HCT116 (cell line): Measurements from ENCODE around the gene TMEM80. TPM values are rescaled to one million over a fixed set of nuclear protein-coding genes. Genes with fewer than 3 reads are reported as not detected.

Source experiments
- ATAC-seq: fragments of 200-7000 bp; cut with Tn5 transposase; 2 replicates; pipeline ENCODE4 v1.9.1; 2020; ENCODE audit warnings: mild to moderate bottlenecking, moderate library complexity
- BruUV-seq: library from RNA; stranded (reverse); fragments of 400-500 nt; replicated peaks from 2 replicates; lab custom pipeline; 2021; lab: Mats Ljungman, UMichigan
- CTCF ChIA-PET: fragments of 300-600 bp; sonication (Branson Sonifier 250); formaldehyde crosslinking; loops from one replicate; lab custom pipeline; 2021; ENCODE audit warnings: antibody characterized with exemption; lab: Charles Lee
- POLR2A ChIA-PET: fragments of 300-600, 350-600 bp; sonication (Branson Sonifier 250); formaldehyde crosslinking; loops from one replicate; lab custom pipeline; 2021; ENCODE audit warnings: antibody characterized with exemption; lab: Charles Lee
- RAD21 ChIA-PET, 2 experiments: fragments of 300-600 bp; sonication (Branson Sonifier 250); formaldehyde crosslinking; loops; one replicate each; lab custom pipeline; 2023; ENCODE audit warnings: low total read pairs in 2 of 2; ENCODE audit not compliant: uncharacterized antibody in 2 of 2, unreplicated experiment in 2 of 2, low non-redundant PET in 1 of 2; lab: Charles Lee
- DNase-seq: peaks from one replicate; pipeline ENCODE4 v3.0.0-alpha.2; 2010; ENCODE audit warnings: low read depth, low spot score
- H2AFZ ChIP-seq: fragments of 200-600 bp; shearing (Covaris generic), sonication (generic); 2 replicates; pipeline ENCODE4 v1.6.1; 2017; ENCODE audit warnings: low read depth, mixed run types, mixed read lengths, antibody characterized with exemption, low read length; ENCODE audit not compliant: poor library complexity, severe bottlenecking
- H3K27ac ChIP-seq: 2 replicates; pipeline ENCODE4 v1.5.1; 2012; ENCODE audit warnings: low read depth, low read length
- H3K27me3 ChIP-seq: fragments of 200-600 bp; sonication (generic); 2 replicates; pipeline ENCODE4 v1.6.1; 2016; ENCODE audit warnings: mixed run types, low read length, mixed read lengths; ENCODE audit not compliant: insufficient read depth
- H3K36me3 ChIP-seq, 2 experiments: fragments of 200-500 bp in 1 of 2; fragments of 200-600 bp in 1 of 2; sonication (Bioruptor generic) in 1 of 2; sonication (generic) in 1 of 2; 2 replicates each; pipeline versions ENCODE4 v1.5.1 to v1.6.1; 2014 to 2016; ENCODE audit warnings: low read length in 2 of 2, inconsistent platforms in 1 of 2, mixed read lengths in 1 of 2, mixed run types in 1 of 2; ENCODE audit not compliant: insufficient read depth in 2 of 2, control insufficient read depth in 1 of 2
- H3K4me1 ChIP-seq, 2 experiments: fragments of 200-600 bp in 1 of 2; sonication (generic) in 1 of 2; 2 replicates each; pipeline versions ENCODE4 v1.5.1 to v1.6.1; 2012 to 2017; ENCODE audit warnings: low read length in 2 of 2, inconsistent platforms in 1 of 2, mild to moderate bottlenecking in 1 of 2, mixed read lengths in 1 of 2, mixed run types in 1 of 2, moderate library complexity in 1 of 2; ENCODE audit not compliant: insufficient read depth in 2 of 2, control insufficient read depth in 1 of 2
- H3K4me2 ChIP-seq: fragments of 200-600 bp; sonication (generic); 2 replicates; pipeline ENCODE4 v1.6.1; 2017; ENCODE audit warnings: mixed run types, low read length, mixed read lengths
- H3K4me3 ChIP-seq, 2 experiments: fragments of 200-600 bp in 1 of 2; sonication (generic) in 1 of 2; replicated peaks in 1 of 2; 2 replicates each; pipeline ENCODE4 v1.5.1; 2011 to 2016; ENCODE audit warnings: low read length in 2 of 2, control low read depth in 1 of 2, low read depth in 1 of 2, mild to moderate bottlenecking in 1 of 2, mixed read lengths in 1 of 2, mixed run types in 1 of 2
- H3K79me2 ChIP-seq: fragments of 200-600 bp; sonication (generic); 2 replicates; pipeline ENCODE4 v1.6.1; 2017; ENCODE audit warnings: mild to moderate bottlenecking, mixed run types, low read length, moderate library complexity, mixed read lengths; ENCODE audit not compliant: insufficient read depth
- H3K9ac ChIP-seq: fragments of 200-600 bp; sonication (generic); 2 replicates; pipeline ENCODE4 v1.6.1; 2016; ENCODE audit warnings: low read length, mixed read lengths
- H3K9me2 ChIP-seq: fragments of 200-600 bp; sonication (generic), shearing (Covaris generic); 2 replicates; pipeline ENCODE4 v1.6.1; 2017; ENCODE audit warnings: mixed run types, mild to moderate bottlenecking, moderate library complexity; ENCODE audit not compliant: insufficient read depth
- H3K9me3 ChIP-seq, 2 experiments: fragments of 200-500 bp in 1 of 2; fragments of 200-600 bp in 1 of 2; sonication (Bioruptor generic) in 1 of 2; sonication (generic) in 1 of 2; 2 replicates each; pipeline ENCODE4 v1.6.1; 2014 to 2017; ENCODE audit warnings: low read length in 2 of 2, mixed read lengths in 2 of 2, inconsistent platforms in 1 of 2, low read depth in 1 of 2, mild to moderate bottlenecking in 1 of 2, mixed run types in 1 of 2, moderate library complexity in 1 of 2; ENCODE audit not compliant: control insufficient read depth in 1 of 2, insufficient read depth in 1 of 2
- H4K20me1 ChIP-seq: fragments of 200-600 bp; sonication (generic), shearing (Covaris generic); 2 replicates; pipeline ENCODE4 v1.6.1; 2017; ENCODE audit warnings: mixed run types, mild to moderate bottlenecking, moderate library complexity; ENCODE audit not compliant: insufficient read depth
- EGR1 ChIP-seq: IDR thresholded peaks from 2 replicates; pipeline ENCODE4 v1.6.1; 2012; ENCODE audit warnings: low read depth
- EZH2 ChIP-seq: fragments of 200-600 bp; sonication (generic); IDR thresholded peaks from 2 replicates; pipeline ENCODE4 v1.6.1; 2017; ENCODE audit warnings: antibody characterized with exemption, mixed run types
- EZH2phosphoT487 ChIP-seq: fragments of 200-600 bp; IDR thresholded peaks from 2 replicates; pipeline ENCODE4 v1.6.1; 2018; ENCODE audit warnings: antibody characterized with exemption, borderline replicate concordance
- FOSL1 ChIP-seq: IDR thresholded peaks from 2 replicates; pipeline ENCODE4 v1.6.1; 2012; ENCODE audit warnings: low read depth
- JUND ChIP-seq: IDR thresholded peaks from 2 replicates; pipeline ENCODE4 v1.6.1; 2012
- POLR2AphosphoS5 ChIP-seq: IDR thresholded peaks from 2 replicates; pipeline ENCODE4 v1.6.1; 2011; ENCODE audit warnings: mild to moderate bottlenecking, low read depth, low read length, moderate library complexity
- ZFX ChIP-seq: fragments of 450-650 bp; IDR thresholded peaks from 2 replicates; pipeline ENCODE4 v1.6.1; 2017
- intact Hi-C: fragments of 100-400 bp; cut with micrococcal nuclease; formaldehyde crosslinking; loops from 2 replicates; pipeline ENCODE4 v1.10.0; 2022
- total RNA-seq: library from RNA; stranded (reverse); gene quantifications from one replicate; pipeline ENCODE4 v1.2.1, GENCODE V29; 2021; ENCODE audit not compliant: unreplicated experiment
- TF ChIP-seq, protein P1 (sequence below), 3 experiments: fragments of 200-600 bp in 1 of 3; sonication (generic) in 1 of 3; IDR thresholded peaks in 2 of 3; conservative IDR thresholded peaks in 1 of 3; 2 replicates each; pipeline ENCODE4 v1.5.1; 2012 to 2017; ENCODE audit warnings: low read depth in 2 of 3, low read length in 2 of 3, antibody characterized with exemption in 1 of 3, borderline replicate concordance in 1 of 3, control low read depth in 1 of 3, mild to moderate bottlenecking in 1 of 3, mixed read lengths in 1 of 3, mixed run types in 1 of 3, moderate library complexity in 1 of 3; ENCODE audit not compliant: insufficient read depth in 1 of 3

TMEM80 gene
- total RNA-seq, 1 experiment from 2014 or later = 18.4 TPM

DNA sequence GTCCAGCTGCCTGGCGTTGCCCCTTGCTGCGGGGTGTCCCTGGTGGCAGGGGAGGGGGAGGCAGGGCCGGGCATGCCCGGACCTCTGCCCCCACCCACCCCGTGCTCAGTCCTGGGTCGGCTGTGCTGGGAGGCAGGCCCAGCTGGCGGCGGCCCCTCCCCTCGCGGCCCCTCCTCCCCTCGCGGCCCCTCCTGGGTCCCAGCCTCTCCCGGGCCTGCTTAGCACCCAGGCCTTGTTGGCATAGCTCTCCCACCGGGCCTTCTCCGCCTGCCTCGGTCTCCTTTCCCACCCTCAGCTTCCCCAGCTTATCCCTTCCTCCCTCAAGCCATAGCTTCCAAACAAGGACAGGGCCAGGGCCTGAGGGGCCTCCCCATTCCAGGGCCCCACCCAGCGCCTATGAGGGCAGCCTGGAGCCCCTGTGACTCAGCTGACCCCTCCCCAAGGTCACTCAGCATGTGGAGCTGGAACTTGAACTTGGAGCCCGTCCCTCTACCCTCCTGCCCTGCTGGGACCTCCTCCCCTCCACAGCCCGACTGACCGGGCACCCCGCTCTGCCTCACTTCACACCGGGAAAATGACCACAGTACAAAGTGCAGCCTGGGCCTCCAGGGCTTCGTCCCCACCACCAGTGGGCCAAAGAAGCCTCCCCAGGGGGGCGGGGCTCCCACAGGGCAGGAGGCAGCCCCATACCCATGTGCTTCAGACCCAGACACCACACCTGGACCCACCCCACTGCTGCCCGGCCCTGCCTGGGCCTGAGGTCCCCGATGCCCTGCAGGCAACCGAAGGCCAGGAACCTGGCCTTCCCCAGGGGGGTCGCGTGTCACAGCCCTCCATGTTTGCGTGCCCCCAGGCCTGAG is 11.6 kb downstream of the TMEM80 start:
- H3K4me2 ChIP-seq = peak overlapping the region; percentile 98
- peak overlapping the region; percentile 99 for H3K27ac ChIP-seq
- TF ChIP-seq POLR2AphosphoS5 (peak; percentile 52), EGR1 (no peak), EZH2phosphoT487 (no peak), JUND (no peak), EZH2 (no peak), FOSL1 (no peak), ZFX (peak; percentile 42)
- TF ChIP-seq, protein P1, sequence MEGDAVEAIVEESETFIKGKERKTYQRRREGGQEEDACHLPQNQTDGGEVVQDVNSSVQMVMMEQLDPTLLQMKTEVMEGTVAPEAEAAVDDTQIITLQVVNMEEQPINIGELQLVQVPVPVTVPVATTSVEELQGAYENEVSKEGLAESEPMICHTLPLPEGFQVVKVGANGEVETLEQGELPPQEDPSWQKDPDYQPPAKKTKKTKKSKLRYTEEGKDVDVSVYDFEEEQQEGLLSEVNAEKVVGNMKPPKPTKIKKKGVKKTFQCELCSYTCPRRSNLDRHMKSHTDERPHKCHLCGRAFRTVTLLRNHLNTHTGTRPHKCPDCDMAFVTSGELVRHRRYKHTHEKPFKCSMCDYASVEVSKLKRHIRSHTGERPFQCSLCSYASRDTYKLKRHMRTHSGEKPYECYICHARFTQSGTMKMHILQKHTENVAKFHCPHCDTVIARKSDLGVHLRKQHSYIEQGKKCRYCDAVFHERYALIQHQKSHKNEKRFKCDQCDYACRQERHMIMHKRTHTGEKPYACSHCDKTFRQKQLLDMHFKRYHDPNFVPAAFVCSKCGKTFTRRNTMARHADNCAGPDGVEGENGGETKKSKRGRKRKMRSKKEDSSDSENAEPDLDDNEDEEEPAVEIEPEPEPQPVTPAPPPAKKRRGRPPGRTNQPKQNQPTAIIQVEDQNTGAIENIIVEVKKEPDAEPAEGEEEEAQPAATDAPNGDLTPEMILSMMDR (IDR thresholded peaks at IDR 0.05 in 2 of 3, conservative IDR thresholded peaks at IDR 0.05 in 1 of 3; ENCODE audit: borderline replicate concordance in 1 of 3, insufficient read depth in 1 of 3, low read depth in 2 of 3, low read length in 2 of 3) = peak in 2 of 3 experiments; percentile 15 to 34; a peak in 2 of 6 replicates
- RAD21 ChIA-PET = interaction anchor here (0.6 kb wide), 2 partner anchors 10 to 116 kb away, joined by 3 read pairs; no protein-coding TSS in a partner anchor
- no peak for DNase-seq
- no peak overlapping the region for H2AFZ ChIP-seq
- intact Hi-C loops = no loop called here
- peak overlapping the region; percentile 89 for H3K9ac ChIP-seq
- H3K79me2 ChIP-seq = peaks cover 37% of the 10 kb centered on the region
- peak overlapping the region; percentile 87 to 96 for H3K4me3 ChIP-seq
- H3K36me3 ChIP-seq = 0 out of 4 replicates have a peak, but pooled peaks cover 0 to 7% of the 10 kb centered on the region in 2 experiments
- no peaks in the 10 kb centered on the region for H3K27me3 ChIP-seq
- CTCF ChIA-PET = interaction anchor here (0.6 to 3.1 kb wide), 6 partner anchors 11 to 1239 kb away, joined by 3 to 24 read pairs (median 5); partner anchors contain the start of genes DEAF1 and TMEM80
- POLR2A ChIA-PET = interaction anchor here (1.4 kb wide), 1 partner anchor 11 kb away, joined by 6 read pairs; no protein-coding TSS in a partner anchor
- H3K9me3 ChIP-seq = no peaks in the 10 kb centered on the region
- ATAC-seq = peak; percentile 62
- H3K4me1 ChIP-seq = peaks cover 41 to 64% of the 10 kb centered on the region in 2 experiments
- H4K20me1 ChIP-seq = no peaks in the 10 kb centered on the region
- H3K9me2 ChIP-seq = no peaks in the 10 kb centered on the region
- BruUV-seq = no TSS peak
